ENCODE data around the gene ZYX. TPM values are rescaled to one million over a fixed set of nuclear protein-coding genes. Genes with fewer than 3 reads are reported as not detected.

The ZYX gene
- total RNA-seq, 1 experiment from 2014 or later, result 260 TPM

- ChIA-PET CTCF (interaction anchor here (0.7 to 1.5 kb wide), 4 partner anchors 31 to 137 kb away, joined by 3 to 8 read pairs (median 4); no protein-coding TSS in a partner anchor), POLR2A (interaction anchor here (1.0 kb wide), 1 partner anchor 66 kb away, joined by 3 read pairs; no protein-coding TSS in a partner anchor)
- no peak for DNase-seq (ENCODE audit: unreplicated experiment)
- TF ChIP-seq CTCF (IDR thresholded peaks at IDR 0.05; ENCODE audit: unreplicated experiment), result no peak
- H3K4me1 Mint-ChIP-seq (ENCODE audit: insufficient read depth, unreplicated experiment), result peaks cover 38% of the 10 kb centered on the region
- no TSS peak for BruUV-seq (replicated peaks)
- intact Hi-C loops (cut with micrococcal nuclease), result no loop called here
- H3K36me3 Mint-ChIP-seq (ENCODE audit: insufficient read depth, unreplicated experiment), result peaks cover 6% of the 10 kb centered on the region
- no peak overlapping the region for H3K4me3 Mint-ChIP-seq (ENCODE audit: unreplicated experiment)
- H3K27me3 Mint-ChIP-seq (ENCODE audit: insufficient read depth, unreplicated experiment), result no peaks in the 10 kb centered on the region
- H3K9me3 Mint-ChIP-seq (ENCODE audit: unreplicated experiment), result no peaks in the 10 kb centered on the region
- no peak overlapping the region for H3K27ac Mint-ChIP-seq (ENCODE audit: low read depth, unreplicated experiment)
Observed at GRCh38 chr7:143374561-143374960, 6.6 kb upstream of the ZYX start.

DNA sequence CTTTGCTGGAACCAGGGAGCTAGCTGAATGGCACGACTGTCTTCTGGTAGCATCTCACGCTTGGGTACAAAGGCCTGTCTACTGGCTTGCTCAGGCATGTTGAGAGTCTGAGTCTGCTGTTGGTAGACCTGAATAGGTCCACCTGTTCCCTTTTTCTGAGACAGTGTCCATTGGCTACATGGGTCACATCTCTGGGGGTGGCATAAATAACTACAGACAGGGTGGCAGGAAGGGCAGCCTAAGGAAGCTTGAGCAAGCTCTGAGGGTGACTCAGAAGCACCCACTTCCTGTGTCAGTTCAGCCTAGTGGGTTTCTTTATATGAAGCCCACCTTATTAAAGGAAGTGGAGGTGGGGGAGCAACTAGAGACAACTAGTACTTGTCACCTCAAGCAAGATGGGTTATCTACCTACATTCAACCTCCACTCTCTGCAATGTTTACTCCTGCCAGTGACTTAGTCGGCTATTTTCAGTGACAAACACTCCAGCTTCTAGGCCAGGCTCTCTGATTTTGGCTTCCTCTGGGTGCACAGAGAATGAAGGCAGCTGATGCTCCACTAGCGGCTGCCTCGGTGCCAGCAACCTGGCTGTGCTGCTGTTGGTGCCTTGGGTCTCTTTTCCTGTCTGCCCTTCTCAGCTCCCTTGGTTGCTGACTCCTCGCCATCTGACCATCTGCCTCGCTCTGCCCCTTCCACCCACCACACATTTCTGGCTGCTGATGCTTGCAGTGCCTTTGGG, 5.7 kb upstream of the ZYX start:
- Mint-ChIP-seq H3K4me3 (ENCODE audit: unreplicated experiment) (no peak overlapping the region), H3K9me3 (ENCODE audit: unreplicated experiment) (no peaks in the 10 kb centered on the region), H3K36me3 (ENCODE audit: insufficient read depth, unreplicated experiment) (peaks cover 13% of the 10 kb centered on the region), H3K4me1 (ENCODE audit: insufficient read depth, unreplicated experiment) (peaks cover 43% of the 10 kb centered on the region), H3K27me3 (ENCODE audit: insufficient read depth, unreplicated experiment) (no peaks in the 10 kb centered on the region), H3K27ac (ENCODE audit: low read depth, unreplicated experiment) (no peak overlapping the region)
- no peak for DNase-seq (ENCODE audit: unreplicated experiment)
- BruUV-seq (replicated peaks), result no TSS peak
- TF ChIP-seq CTCF (IDR thresholded peaks at IDR 0.05; ENCODE audit: unreplicated experiment), result no peak
- intact Hi-C loops (cut with micrococcal nuclease), result no loop called here
- ChIA-PET POLR2A (interaction anchor here (1.0 kb wide), 1 partner anchor 66 kb away, joined by 3 read pairs; no protein-coding TSS in a partner anchor), CTCF (interaction anchor here (0.7 to 1.5 kb wide), 6 partner anchors 30 to 144 kb away, joined by 3 to 8 read pairs (median 4); no protein-coding TSS in a partner anchor)

DNA sequence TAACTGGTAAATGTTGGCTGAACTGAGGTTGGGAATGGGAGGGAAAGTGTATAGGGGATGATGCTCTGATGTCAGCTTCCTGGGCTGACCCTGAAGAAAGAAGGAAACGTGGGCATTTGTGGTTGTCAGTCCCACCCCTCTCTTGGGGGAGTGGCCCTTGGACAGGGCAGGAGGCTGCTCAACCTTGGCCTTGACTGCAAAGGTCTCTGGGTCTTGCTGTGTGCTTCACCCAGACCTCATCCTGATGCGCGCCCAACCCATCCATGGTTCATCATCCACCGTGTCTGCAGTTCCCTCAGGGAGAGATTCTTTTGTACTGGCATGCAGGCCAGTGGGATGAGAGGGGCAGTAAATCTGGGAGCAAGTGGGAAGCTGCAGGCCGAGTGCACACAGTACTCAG, 4.7 kb upstream of the ZYX start:
- POLR2A ChIA-PET, result no interaction called here
- no peak for TF ChIP-seq CTCF (IDR thresholded peaks at IDR 0.05; ENCODE audit: unreplicated experiment)
- no TSS peak for BruUV-seq (replicated peaks)
- CTCF ChIA-PET, result interaction anchor here (0.7 to 1.2 kb wide), 3 partner anchors 33 to 143 kb away, joined by 3 read pairs; no protein-coding TSS in a partner anchor
- intact Hi-C loops (cut with micrococcal nuclease), result no loop called here
- Mint-ChIP-seq H3K27ac (ENCODE audit: low read depth, unreplicated experiment) (no peak overlapping the region), H3K9me3 (ENCODE audit: unreplicated experiment) (no peaks in the 10 kb centered on the region), H3K4me3 (ENCODE audit: unreplicated experiment) (no peak overlapping the region), H3K36me3 (ENCODE audit: insufficient read depth, unreplicated experiment) (peaks cover 16% of the 10 kb centered on the region), H3K27me3 (ENCODE audit: insufficient read depth, unreplicated experiment) (no peaks in the 10 kb centered on the region), H3K4me1 (ENCODE audit: insufficient read depth, unreplicated experiment) (peaks cover 43% of the 10 kb centered on the region)
- no peak for DNase-seq (ENCODE audit: unreplicated experiment)

DNA sequence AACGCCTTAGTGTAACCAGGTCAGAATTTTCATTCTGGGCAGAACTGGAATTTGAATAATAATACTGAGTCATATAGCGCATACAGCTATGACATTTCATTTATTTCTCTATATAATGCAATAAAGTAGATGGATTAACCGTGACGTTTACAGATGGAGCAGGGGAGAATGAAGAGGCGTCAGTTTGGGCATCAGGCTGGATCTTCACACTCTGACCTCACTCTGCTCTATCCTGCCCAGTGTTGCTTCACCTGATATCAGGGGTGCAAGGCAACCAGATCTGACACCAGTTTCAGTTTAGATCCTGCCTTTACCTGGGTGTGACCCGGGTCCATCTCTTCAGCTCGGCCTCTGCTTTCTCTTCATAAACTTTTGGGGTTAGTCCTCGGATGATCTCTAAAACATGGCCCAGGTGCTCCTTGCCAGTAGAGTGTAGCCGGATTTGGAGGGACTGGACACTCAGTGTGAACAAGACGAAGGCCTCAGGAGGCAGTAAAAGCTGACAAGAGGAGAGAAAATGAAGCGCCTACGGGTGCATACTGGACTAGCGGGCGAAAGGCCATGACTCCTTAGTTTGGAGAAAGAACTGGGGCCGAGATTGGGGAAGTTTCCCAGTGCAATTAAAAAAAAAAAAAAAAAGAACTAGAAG, 1.4 kb upstream of the ZYX start:
- peak overlapping the region; percentile 77 for H3K4me3 Mint-ChIP-seq (ENCODE audit: unreplicated experiment)
- DNase-seq (ENCODE audit: unreplicated experiment), result no peak
- H3K36me3 Mint-ChIP-seq (ENCODE audit: insufficient read depth, unreplicated experiment), result peaks cover 22% of the 10 kb centered on the region
- no peaks in the 10 kb centered on the region for H3K9me3 Mint-ChIP-seq (ENCODE audit: unreplicated experiment)
- ChIA-PET CTCF (interaction anchor here (0.6 to 3.5 kb wide), 26 partner anchors 9 to 1350 kb away, joined by 3 to 31 read pairs (median 5); partner anchors contain the start of genes EPHA1 and GSTK1), POLR2A (interaction anchor here (0.5 to 1.7 kb wide), 21 partner anchors 9 to 822 kb away, joined by 3 to 18 read pairs (median 4); partner anchors contain the start of genes CASP2 and GSTK1)
- no peak for TF ChIP-seq CTCF (IDR thresholded peaks at IDR 0.05; ENCODE audit: unreplicated experiment)
- peaks cover 37% of the 10 kb centered on the region for H3K4me1 Mint-ChIP-seq (ENCODE audit: insufficient read depth, unreplicated experiment)
- H3K27me3 Mint-ChIP-seq (ENCODE audit: insufficient read depth, unreplicated experiment), result no peaks in the 10 kb centered on the region
- H3K27ac Mint-ChIP-seq (ENCODE audit: low read depth, unreplicated experiment), result peak overlapping the region; percentile 88
- intact Hi-C loops (cut with micrococcal nuclease), result loop anchor here (1.0 to 5.0 kb wide), 5 partner anchors 37 to 523 kb away; partner anchors contain the start of genes CASP2 and TCAF1
- BruUV-seq (replicated peaks), result TSS peak; percentile 63

Data from MCF 10A (cell line).